ENCODE results near the gene NOC4L.

DNA sequence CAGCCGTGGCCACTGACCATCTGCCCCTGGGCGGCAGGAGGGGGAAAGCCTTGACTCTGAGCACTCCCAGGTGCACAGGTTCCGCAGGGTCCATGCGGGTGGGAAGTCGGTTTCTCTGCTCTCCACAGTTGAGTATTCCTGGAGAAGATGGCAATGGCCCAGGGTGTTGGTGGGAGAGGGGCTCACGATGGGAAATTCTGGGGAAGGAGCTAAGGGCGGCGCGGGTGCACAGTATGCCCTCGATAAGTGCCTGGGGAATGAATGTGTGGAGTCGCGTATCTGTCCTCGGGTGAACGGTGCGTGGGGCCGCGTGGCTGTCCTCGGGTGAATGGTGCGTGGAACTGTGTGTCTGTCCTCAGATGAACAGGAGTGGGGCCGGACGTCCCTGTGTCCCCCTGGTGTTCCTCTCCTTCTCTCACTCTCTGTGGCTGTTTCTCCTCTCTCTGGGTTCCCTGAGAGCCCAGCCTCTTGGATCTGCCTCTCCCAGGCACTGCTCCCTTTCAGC, 38.0 kb downstream of the NOC4L start:
- TF ChIP-seq, protein P1, sequence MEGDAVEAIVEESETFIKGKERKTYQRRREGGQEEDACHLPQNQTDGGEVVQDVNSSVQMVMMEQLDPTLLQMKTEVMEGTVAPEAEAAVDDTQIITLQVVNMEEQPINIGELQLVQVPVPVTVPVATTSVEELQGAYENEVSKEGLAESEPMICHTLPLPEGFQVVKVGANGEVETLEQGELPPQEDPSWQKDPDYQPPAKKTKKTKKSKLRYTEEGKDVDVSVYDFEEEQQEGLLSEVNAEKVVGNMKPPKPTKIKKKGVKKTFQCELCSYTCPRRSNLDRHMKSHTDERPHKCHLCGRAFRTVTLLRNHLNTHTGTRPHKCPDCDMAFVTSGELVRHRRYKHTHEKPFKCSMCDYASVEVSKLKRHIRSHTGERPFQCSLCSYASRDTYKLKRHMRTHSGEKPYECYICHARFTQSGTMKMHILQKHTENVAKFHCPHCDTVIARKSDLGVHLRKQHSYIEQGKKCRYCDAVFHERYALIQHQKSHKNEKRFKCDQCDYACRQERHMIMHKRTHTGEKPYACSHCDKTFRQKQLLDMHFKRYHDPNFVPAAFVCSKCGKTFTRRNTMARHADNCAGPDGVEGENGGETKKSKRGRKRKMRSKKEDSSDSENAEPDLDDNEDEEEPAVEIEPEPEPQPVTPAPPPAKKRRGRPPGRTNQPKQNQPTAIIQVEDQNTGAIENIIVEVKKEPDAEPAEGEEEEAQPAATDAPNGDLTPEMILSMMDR (IDR thresholded peaks at IDR 0.05), result no peak
- TF ChIP-seq POLR2AphosphoS5 (IDR thresholded peaks at IDR 0.05; ENCODE audit: low read depth, low read length), result no peak
- TF ChIP-seq, protein P2, sequence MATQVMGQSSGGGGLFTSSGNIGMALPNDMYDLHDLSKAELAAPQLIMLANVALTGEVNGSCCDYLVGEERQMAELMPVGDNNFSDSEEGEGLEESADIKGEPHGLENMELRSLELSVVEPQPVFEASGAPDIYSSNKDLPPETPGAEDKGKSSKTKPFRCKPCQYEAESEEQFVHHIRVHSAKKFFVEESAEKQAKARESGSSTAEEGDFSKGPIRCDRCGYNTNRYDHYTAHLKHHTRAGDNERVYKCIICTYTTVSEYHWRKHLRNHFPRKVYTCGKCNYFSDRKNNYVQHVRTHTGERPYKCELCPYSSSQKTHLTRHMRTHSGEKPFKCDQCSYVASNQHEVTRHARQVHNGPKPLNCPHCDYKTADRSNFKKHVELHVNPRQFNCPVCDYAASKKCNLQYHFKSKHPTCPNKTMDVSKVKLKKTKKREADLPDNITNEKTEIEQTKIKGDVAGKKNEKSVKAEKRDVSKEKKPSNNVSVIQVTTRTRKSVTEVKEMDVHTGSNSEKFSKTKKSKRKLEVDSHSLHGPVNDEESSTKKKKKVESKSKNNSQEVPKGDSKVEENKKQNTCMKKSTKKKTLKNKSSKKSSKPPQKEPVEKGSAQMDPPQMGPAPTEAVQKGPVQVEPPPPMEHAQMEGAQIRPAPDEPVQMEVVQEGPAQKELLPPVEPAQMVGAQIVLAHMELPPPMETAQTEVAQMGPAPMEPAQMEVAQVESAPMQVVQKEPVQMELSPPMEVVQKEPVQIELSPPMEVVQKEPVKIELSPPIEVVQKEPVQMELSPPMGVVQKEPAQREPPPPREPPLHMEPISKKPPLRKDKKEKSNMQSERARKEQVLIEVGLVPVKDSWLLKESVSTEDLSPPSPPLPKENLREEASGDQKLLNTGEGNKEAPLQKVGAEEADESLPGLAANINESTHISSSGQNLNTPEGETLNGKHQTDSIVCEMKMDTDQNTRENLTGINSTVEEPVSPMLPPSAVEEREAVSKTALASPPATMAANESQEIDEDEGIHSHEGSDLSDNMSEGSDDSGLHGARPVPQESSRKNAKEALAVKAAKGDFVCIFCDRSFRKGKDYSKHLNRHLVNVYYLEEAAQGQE (IDR thresholded peaks at IDR 0.05; ENCODE audit: insufficient read depth in 1 of 2, low read depth in 2 of 2, low read length in 1 of 2), result no peak
